ENCODE results near the gene DNAH11.
"Not testable (repeated sequence)": the region's sequence is repeated elsewhere in the genome, so short reads cannot be mapped to it uniquely, and the experiment has no call there.

The DNAH11 gene

GRCh38 chr7:21542891-21543527 lies at the start of gene DNAH11:
Gene DNAH11 (plus strand): TSS chr7:21543039. CDS start chr7:21543246, 207 bp downstream.
- no peak for DNase-seq

- no peak for DNase-seq
These were observed 47.1 kb upstream of the DNAH11 start for GRCh38 chr7:21495731-21496130.

- DNase-seq: no peak
These were observed 45.8 kb upstream of the DNAH11 start for GRCh38 chr7:21497072-21497471.

- DNase-seq: no peak
These were observed 42.6 kb upstream of the DNAH11 start for GRCh38 chr7:21500117-21500832.

GRCh38 chr7:21504021-21504420 lies 38.8 kb upstream of the DNAH11 start:
- no peak for DNase-seq

GRCh38 chr7:21507627-21508343 lies 35.1 kb upstream of the DNAH11 start:
- DNase-seq: peak in 1 of 4 experiments; percentile 7

GRCh38 chr7:21508538-21508937 lies 34.3 kb upstream of the DNAH11 start:
- DNase-seq: no peak

GRCh38 chr7:21514062-21514461 lies 28.8 kb upstream of the DNAH11 start:
- no peak for DNase-seq

- DNase-seq: no peak
These were observed 18.2 kb upstream of the DNAH11 start for GRCh38 chr7:21524680-21525079.

- no peak for DNase-seq
These were observed 16.8 kb upstream of the DNAH11 start for GRCh38 chr7:21526007-21526406.

- DNase-seq: no peak
These were observed 16.4 kb upstream of the DNAH11 start for GRCh38 chr7:21526448-21526847.

- not testable (repeated sequence) for DNase-seq
These were observed 10.4 kb upstream of the DNAH11 start for GRCh38 chr7:21532485-21532884.

- DNase-seq: not testable (repeated sequence)
These were observed 9.2 kb upstream of the DNAH11 start for GRCh38 chr7:21533646-21534045.

GRCh38 chr7:21536445-21537118 lies 6.3 kb upstream of the DNAH11 start:
- not testable (repeated sequence) for DNase-seq

GRCh38 chr7:21538936-21539495 lies 3.8 kb upstream of the DNAH11 start:
- no peak for DNase-seq

- no peak for DNase-seq
These were observed 876 bp downstream of the DNAH11 start for GRCh38 chr7:21543528-21544302.

- no peak for DNase-seq
These were observed 1.4 kb downstream of the DNAH11 start for GRCh38 chr7:21544303-21544656.

GRCh38 chr7:21544715-21545114 lies 1.9 kb downstream of the DNAH11 start:
- DNase-seq: no peak

- DNase-seq: no peak
These were observed 4.7 kb downstream of the DNAH11 start for GRCh38 chr7:21547501-21547900.

GRCh38 chr7:21548491-21548890 lies 5.7 kb downstream of the DNAH11 start:
- DNase-seq: no peak

GRCh38 chr7:21550076-21550475 lies 7.2 kb downstream of the DNAH11 start:
- DNase-seq: no peak

- DNase-seq: no peak
These were observed 8.1 kb downstream of the DNAH11 start for GRCh38 chr7:21550821-21551531.

All from activated CD4-positive, CD25-positive, alpha-beta regulatory T cell (primary cell).